ENCODE measurements around the gene MLYCD.

The MLYCD gene

GRCh38 chr16:83972256-83973008 lies 73.5 kb downstream of the MLYCD start:
- no peak for DNase-seq

- DNase-seq, result no peak
Measured at GRCh38 chr16:83973077-83973476, 74.2 kb downstream of the MLYCD start.

GRCh38 chr16:83973581-83974385 lies 74.9 kb downstream of the MLYCD start:
- no peak for DNase-seq

- DNase-seq, result no peak
Measured at GRCh38 chr16:83974475-83974874, 75.6 kb downstream of the MLYCD start.

GRCh38 chr16:83975590-83976260 lies 76.8 kb downstream of the MLYCD start:
- no peak for DNase-seq
